GM06990 (cell line): Measurements from ENCODE around the gene TEKTIP1.
A peak's percentile ranks its signal among the peaks of the same experiment; 100 is the strongest.

Experiments
- DNase-seq: peaks from one replicate; pipeline ENCODE4 v3.0.0-alpha.2; 2011; ENCODE audit not compliant: insufficient read length; ENCODE audit errors: extremely low read depth
- H3K27me3 ChIP-seq: replicated peaks from 2 replicates; pipeline ENCODE4 v1.6.0; 2011; ENCODE audit warnings: low read length; ENCODE audit not compliant: control insufficient read depth, insufficient read depth
- H3K36me3 ChIP-seq: 2 replicates; pipeline ENCODE4 v1.5.1; 2011; ENCODE audit warnings: low read length; ENCODE audit not compliant: control insufficient read depth, insufficient read depth
- H3K4me3 ChIP-seq: replicated peaks from 2 replicates; pipeline ENCODE4 v1.5.1; 2011; ENCODE audit warnings: low read depth, mild to moderate bottlenecking, control low read depth, low read length
- CTCF ChIP-seq: IDR thresholded peaks from 2 replicates; pipeline ENCODE4 v1.5.1; 2011; ENCODE audit warnings: low read length, control low read depth, mild to moderate bottlenecking, inconsistent platforms; ENCODE audit not compliant: insufficient read depth, poor library complexity, severe bottlenecking

The TEKTIP1 gene

DNA sequence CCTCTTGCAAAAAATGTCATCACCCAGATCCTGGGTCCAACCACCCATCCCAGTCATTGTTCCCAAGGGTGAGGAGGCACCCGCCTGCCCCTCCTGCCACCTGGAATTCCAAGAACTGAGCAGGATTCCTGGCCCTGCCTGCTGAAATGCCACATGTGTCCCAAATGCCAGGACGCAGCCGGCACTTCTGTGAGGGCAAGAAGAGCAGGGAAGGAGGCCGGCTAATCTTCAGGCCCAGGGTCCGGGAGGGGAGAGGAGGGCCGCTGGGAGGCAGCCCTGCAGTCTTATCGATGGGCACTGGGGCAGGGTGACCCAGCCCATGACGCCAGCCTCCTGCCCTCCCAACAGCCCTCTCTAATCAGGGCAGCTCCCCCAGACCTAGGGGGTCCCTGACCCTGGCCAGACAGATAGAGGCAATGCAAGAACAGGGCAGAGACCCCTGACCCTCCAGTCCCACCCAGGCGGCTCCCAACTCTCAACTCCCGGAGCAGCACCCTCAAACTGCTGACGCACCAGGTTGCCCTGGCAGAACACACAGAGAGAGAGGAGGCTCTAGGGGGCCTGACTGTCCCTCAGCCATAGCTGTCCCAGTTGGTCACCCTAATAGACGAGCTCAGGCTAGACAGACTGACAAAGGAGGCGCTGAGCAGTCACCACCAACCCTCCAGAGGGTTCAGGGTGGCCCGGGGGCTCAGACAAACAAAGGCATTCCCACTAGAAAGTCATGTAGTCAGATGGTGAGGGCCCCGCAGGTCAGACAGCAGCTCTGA is 16.9 kb downstream of the TEKTIP1 start:
- H3K4me3 ChIP-seq: peak overlapping the region; percentile 69
- TF ChIP-seq CTCF: no peak
- no peaks in the 10 kb centered on the region for H3K27me3 ChIP-seq
- H3K36me3 ChIP-seq: peaks cover 2% of the 10 kb centered on the region; the same call in 1 of the 2 replicates
- no peak for DNase-seq

- Histone ChIP-seq H3K4me3 (peak overlapping the region; percentile 69), H3K36me3 (no peaks in the 10 kb centered on the region), H3K27me3 (no peaks in the 10 kb centered on the region)
- DNase-seq: no peak
- no peak for TF ChIP-seq CTCF
These were observed 17.5 kb downstream of the TEKTIP1 start for GRCh38 chr19:3556423-3556977.

DNA sequence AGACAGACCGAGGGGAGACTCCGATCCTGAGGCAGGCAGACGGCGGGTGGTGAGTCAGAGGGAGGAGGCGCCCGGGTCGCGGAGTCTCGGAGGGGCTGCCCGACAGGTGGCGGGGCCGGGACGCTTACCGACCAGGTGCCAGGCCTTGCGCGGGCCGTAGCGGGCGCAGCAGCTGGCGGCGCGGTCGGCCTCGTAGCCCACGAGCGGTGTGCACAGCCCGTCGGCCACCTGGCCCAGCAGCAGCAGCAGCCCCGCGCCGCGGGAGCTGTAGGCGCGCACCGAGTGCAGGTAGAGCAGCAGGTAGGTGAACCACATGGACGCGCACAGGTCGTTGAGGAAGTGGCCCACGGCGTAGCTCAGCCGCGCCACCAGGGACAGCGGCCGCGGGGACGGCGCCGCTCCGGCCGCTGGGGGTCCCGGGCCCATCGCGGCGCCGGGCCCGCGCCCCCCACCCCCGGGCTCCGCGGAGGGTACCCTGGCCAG is 18.0 kb downstream of the TEKTIP1 start:
- no peak for TF ChIP-seq CTCF
- Histone ChIP-seq H3K27me3 (no peaks in the 10 kb centered on the region), H3K4me3 (peak overlapping the region; percentile 69), H3K36me3 (no peaks in the 10 kb centered on the region)
- peak; percentile 67 for DNase-seq

DNA sequence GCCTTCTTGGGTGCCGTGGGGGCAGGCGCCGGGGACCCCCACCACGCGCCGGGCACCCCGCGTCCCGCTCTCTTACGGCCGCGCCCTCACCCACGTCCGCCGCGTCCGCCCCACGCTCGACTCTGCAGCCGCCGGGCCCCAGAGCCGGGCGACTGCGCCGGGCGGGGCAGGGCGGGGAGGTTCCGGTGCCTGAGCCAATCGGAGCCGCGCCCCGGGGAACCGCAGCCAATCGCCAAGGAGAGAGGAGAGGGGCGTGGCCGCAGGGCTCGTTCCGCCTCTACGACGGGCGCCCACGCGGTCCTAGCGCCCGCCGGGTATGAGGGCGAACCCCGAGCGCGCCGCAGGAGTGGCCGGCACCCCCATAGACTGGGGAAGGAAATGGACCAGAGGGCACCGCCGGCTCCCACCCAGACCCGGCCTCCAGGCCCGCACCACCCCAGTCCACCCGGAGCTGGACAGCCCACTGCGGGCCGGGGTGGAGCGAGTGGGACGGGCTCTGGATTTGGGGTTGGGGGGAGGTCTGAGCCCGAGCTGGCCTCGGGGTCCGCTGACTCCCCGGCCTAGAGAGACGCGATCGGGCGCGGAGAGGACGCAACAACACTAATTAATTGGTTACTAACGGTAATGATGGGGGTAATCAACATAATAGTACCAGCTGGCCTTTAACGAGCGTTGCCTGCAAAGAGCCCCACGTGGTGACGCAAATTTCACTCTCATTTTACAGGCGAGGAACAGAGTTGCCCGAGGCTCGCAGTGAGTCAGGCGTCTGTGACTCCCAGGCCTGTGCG is 18.7 kb downstream of the TEKTIP1 start, which contains the start of gene MFSD12:
Gene MFSD12, minus strand, starts transcription at position 126 of the 788 bp plus-strand sequence. CDS start 183 bp downstream, outside the sequence.
- Histone ChIP-seq H3K4me3 (peak within 1 kb of the TSS; percentile 69), H3K27me3 (no peaks in the 10 kb centered on the region), H3K36me3 (no peaks in the 10 kb centered on the region)
- DNase-seq: peak; percentile 94
- TF ChIP-seq CTCF: no peak

DNA sequence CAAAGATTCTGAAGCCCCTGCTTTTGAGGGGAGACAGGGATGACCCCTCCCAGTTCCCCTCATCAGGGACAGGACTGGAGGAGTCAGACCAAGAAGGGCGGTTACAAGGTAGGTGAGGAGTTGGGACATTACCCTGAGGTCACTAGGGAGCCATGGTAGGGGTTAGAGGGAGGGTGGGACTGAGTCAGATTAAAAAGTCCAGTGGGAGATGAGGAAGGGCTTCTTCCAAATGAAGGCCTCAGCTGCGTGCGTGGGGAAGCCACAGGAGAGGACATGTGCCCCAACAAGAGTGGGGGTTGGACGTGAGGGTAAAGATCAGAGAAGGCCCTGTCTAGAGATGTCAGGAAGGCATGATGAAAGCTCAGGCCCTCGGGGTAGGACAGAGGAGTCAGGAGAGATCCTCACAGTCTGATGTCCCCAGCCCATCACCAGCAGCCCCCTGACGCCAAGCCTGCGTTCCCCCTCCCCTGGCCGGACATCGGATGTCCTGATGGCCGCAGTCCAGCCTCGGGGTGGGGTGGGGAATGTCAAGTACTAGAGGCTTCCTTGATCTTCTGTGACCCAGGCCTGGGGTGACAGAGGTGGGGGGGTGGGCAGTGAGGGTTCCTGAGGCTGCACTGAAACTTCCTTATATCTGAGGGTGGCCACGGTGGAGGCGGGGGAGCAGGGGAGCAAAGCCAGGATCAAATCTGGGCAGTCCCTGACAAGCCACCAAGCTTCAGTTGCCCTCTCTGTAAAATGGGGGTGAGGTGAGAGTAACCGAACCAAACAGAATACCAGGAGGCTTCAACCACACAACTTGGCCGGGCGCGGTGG is 24.9 kb downstream of the TEKTIP1 start:
- no peaks in the 10 kb centered on the region for H3K36me3 ChIP-seq
- no peak overlapping the region for H3K4me3 ChIP-seq
- no peak for DNase-seq
- no peak for TF ChIP-seq CTCF
- no peaks in the 10 kb centered on the region for H3K27me3 ChIP-seq
